Smooth muscle cell (in vitro differentiated cells): ENCODE results near the gene LPCAT2. TPM values are rescaled to one million over a fixed set of nuclear protein-coding genes. Genes with fewer than 3 reads are reported as not detected.

Experiments
- DNase-seq: peaks from one replicate; lab custom pipeline; 2025; ENCODE audit not compliant: unreplicated experiment; lab: John Stamatoyannopoulos, UW
- H2AFZ ChIP-seq: fragments of 200-600 bp; sonication (generic); 2 replicates; pipeline ENCODE4 v1.6.0; 2016; ENCODE audit warnings: antibody characterized with exemption, low read depth, mild to moderate bottlenecking
- H3F3A ChIP-seq: fragments of 200-600 bp; sonication (generic); 2 replicates; pipeline ENCODE4 v1.6.0; 2017; ENCODE audit warnings: antibody characterized with exemption, low read depth
- H3K27ac ChIP-seq: fragments of 200-600 bp; sonication (generic); 2 replicates; pipeline ENCODE4 v1.5.1; 2016; ENCODE audit warnings: low read depth, mild to moderate bottlenecking
- H3K27me3 ChIP-seq: fragments of 200-600 bp; sonication (generic); 2 replicates; pipeline ENCODE4 v1.6.1; 2016; ENCODE audit warnings: low read depth, mild to moderate bottlenecking
- H3K36me3 ChIP-seq: fragments of 200-600 bp; sonication (generic); 2 replicates; pipeline ENCODE4 v1.5.1; 2016; ENCODE audit warnings: low read depth
- H3K4me1 ChIP-seq: fragments of 200-600 bp; sonication (generic); 2 replicates; pipeline ENCODE4 v1.5.1; 2016; ENCODE audit warnings: low read depth
- H3K4me2 ChIP-seq: fragments of 200-600 bp; sonication (generic); 2 replicates; pipeline ENCODE4 v1.6.0; 2016; ENCODE audit warnings: mild to moderate bottlenecking
- H3K4me3 ChIP-seq: fragments of 200-600 bp; sonication (generic); 2 replicates; pipeline ENCODE4 v1.5.1; 2016; ENCODE audit warnings: mild to moderate bottlenecking
- H3K79me2 ChIP-seq: fragments of 200-600 bp; sonication (generic); 2 replicates; pipeline ENCODE4 v1.6.0; 2016; ENCODE audit warnings: low read depth, mild to moderate bottlenecking
- H3K9ac ChIP-seq: fragments of 200-600 bp; sonication (generic); 2 replicates; pipeline ENCODE4 v1.6.0; 2016; ENCODE audit warnings: low read depth
- H3K9me3 ChIP-seq: fragments of 200-600 bp; sonication (generic); replicated peaks from 2 replicates; pipeline ENCODE4 v1.5.1; 2016; ENCODE audit warnings: low read depth
- H4K20me1 ChIP-seq: fragments of 200-600 bp; sonication (generic); 2 replicates; pipeline ENCODE4 v1.6.0; 2016; ENCODE audit warnings: low read depth
- CTCF ChIP-seq: fragments of 200-600 bp; sonication (generic); IDR thresholded peaks from 2 replicates; pipeline ENCODE4 v1.5.1; 2017; ENCODE audit warnings: borderline replicate concordance, mild to moderate bottlenecking, antibody characterized with exemption; ENCODE audit not compliant: insufficient read depth, poor library complexity, severe bottlenecking
- WGBS: methylation state at CpG from one replicate; pipeline ENCODE4 v1.1.7; 2016; ENCODE audit warnings: low lambda C conversion rate; 5-methylcytosine and 5-hydroxymethylcytosine counted together
- polyA plus RNA-seq: library from polyadenylated mRNA; unstranded; fragments of >200 nt; fragmentation: Nextera tagmentation; extraction: Ambion mirVana; gene quantifications from 2 replicates; pipeline ENCODE4 v1.2.1, GENCODE V29; 2016
- total RNA-seq: library from RNA; depleted of rRNA; stranded (reverse); fragments of >200 nt; gene quantifications from 2 replicates; pipeline ENCODE4 v1.2.3, GENCODE V29; 2014

The LPCAT2 gene
- total and polyA plus RNA-seq, 2 experiments from 2014 or later = 12.3 to 55.6 TPM

GRCh38 chr16:55471448-55472097, 37.3 kb upstream of the LPCAT2 start:
- DNase-seq = no peak
- H3K4me2 ChIP-seq = peak overlapping the region; percentile 27

GRCh38 chr16:55473587-55473986, 35.3 kb upstream of the LPCAT2 start:
- Histone ChIP-seq H3K36me3 (no peaks in the 10 kb centered on the region), H3F3A (peaks cover 28% of the 10 kb centered on the region), H3K79me2 (no peaks in the 10 kb centered on the region), H2AFZ (no peak overlapping the region), H3K27ac (no peak overlapping the region), H4K20me1 (no peaks in the 10 kb centered on the region), H3K4me2 (no peak overlapping the region), H3K9me3 (no peaks in the 10 kb centered on the region), H3K4me3 (no peak overlapping the region), H3K4me1 (peaks cover 10% of the 10 kb centered on the region), H3K9ac (no peak overlapping the region), H3K27me3 (no peaks in the 10 kb centered on the region)
- no peak for TF ChIP-seq CTCF
- WGBS = 96% methylated on average over 2 of the region's 2 CpGs
- DNase-seq = no peak

More at GRCh38 chr16:55471448-55472097, 37.3 kb upstream of the LPCAT2 start:
- Histone ChIP-seq H3K4me1 (peaks cover 7% of the 10 kb centered on the region), H3K27me3 (no peaks in the 10 kb centered on the region), H3K9ac (no peak overlapping the region), H3K27ac (peak overlapping the region; percentile 80), H4K20me1 (no peaks in the 10 kb centered on the region), H3K9me3 (no peaks in the 10 kb centered on the region), H3K36me3 (no peaks in the 10 kb centered on the region), H3F3A (peaks cover 20% of the 10 kb centered on the region), H3K79me2 (no peaks in the 10 kb centered on the region), H2AFZ (no peak overlapping the region), H3K4me3 (no peak overlapping the region)
- no peak for TF ChIP-seq CTCF
- 46% methylated on average over 4 of the region's 4 CpGs for WGBS

GRCh38 chr16:55474821-55475220, 34.1 kb upstream of the LPCAT2 start:
- Histone ChIP-seq H3F3A (peaks cover 28% of the 10 kb centered on the region), H3K27ac (no peak overlapping the region), H3K4me3 (no peak overlapping the region), H3K36me3 (no peaks in the 10 kb centered on the region), H3K9ac (no peak overlapping the region), H3K4me2 (no peak overlapping the region), H3K79me2 (no peaks in the 10 kb centered on the region), H3K27me3 (no peaks in the 10 kb centered on the region), H2AFZ (no peak overlapping the region), H3K4me1 (peaks cover 12% of the 10 kb centered on the region), H3K9me3 (no peaks in the 10 kb centered on the region), H4K20me1 (no peaks in the 10 kb centered on the region)
- TF ChIP-seq CTCF = no peak
- WGBS = 82% methylated on average over 3 of the region's 3 CpGs
- DNase-seq = no peak

- Histone ChIP-seq H3K4me3 (no peak overlapping the region), H4K20me1 (peaks cover 5% of the 10 kb centered on the region), H3F3A (peaks cover 28% of the 10 kb centered on the region), H2AFZ (peak overlapping the region; percentile 44), H3K27ac (peak overlapping the region; percentile 81), H3K4me2 (peak overlapping the region; percentile 73), H3K4me1 (peaks cover 13% of the 10 kb centered on the region), H3K9me3 (no peaks in the 10 kb centered on the region), H3K27me3 (no peaks in the 10 kb centered on the region), H3K79me2 (peaks cover 7% of the 10 kb centered on the region), H3K9ac (peak overlapping the region; percentile 49), H3K36me3 (no peaks in the 10 kb centered on the region)
- no peak for TF ChIP-seq CTCF
- 21% methylated on average over 5 of the region's 5 CpGs for WGBS
- DNase-seq = no peak
Observed at GRCh38 chr16:55475919-55476318, 33.0 kb upstream of the LPCAT2 start.
